GM06990 (cell line): ENCODE data around the gene GREB1L.

Experiments used
- DNase-seq: peaks from one replicate; pipeline ENCODE4 v3.0.0-alpha.2; 2011; ENCODE audit not compliant: insufficient read length; ENCODE audit errors: extremely low read depth
- H3K27me3 ChIP-seq: replicated peaks from 2 replicates; pipeline ENCODE4 v1.6.0; 2011; ENCODE audit warnings: low read length; ENCODE audit not compliant: control insufficient read depth, insufficient read depth
- H3K36me3 ChIP-seq: 2 replicates; pipeline ENCODE4 v1.5.1; 2011; ENCODE audit warnings: low read length; ENCODE audit not compliant: control insufficient read depth, insufficient read depth
- H3K4me3 ChIP-seq: replicated peaks from 2 replicates; pipeline ENCODE4 v1.5.1; 2011; ENCODE audit warnings: low read depth, mild to moderate bottlenecking, control low read depth, low read length
- CTCF ChIP-seq: IDR thresholded peaks from 2 replicates; pipeline ENCODE4 v1.5.1; 2011; ENCODE audit warnings: low read length, control low read depth, mild to moderate bottlenecking, inconsistent platforms; ENCODE audit not compliant: insufficient read depth, poor library complexity, severe bottlenecking

The GREB1L gene

GRCh38 chr18:21571772-21572171 lies 329.7 kb downstream of the GREB1L start:
- no peak for DNase-seq
- H3K36me3 ChIP-seq: peaks cover 2% of the 10 kb centered on the region
- no peak for TF ChIP-seq CTCF

More at GRCh38 chr18:21571772-21572171, 329.7 kb downstream of the GREB1L start:
- Histone ChIP-seq H3K27me3 (no peaks in the 10 kb centered on the region), H3K4me3 (no peak overlapping the region)
